Measurements from ENCODE around the gene SOBP.

GRCh38 chr6:107473660-107474059 lies 16.3 kb upstream of the SOBP start:
- TF ChIP-seq CTCF (IDR thresholded peaks at IDR 0.05), result no peak
- TF ChIP-seq POLR2A (IDR thresholded peaks at IDR 0.05), result no peak
